22Rv1 (cell line): Measurements from ENCODE around the gene PDE4B.

Experiments used
- CTCF ChIP-seq: fragments of 450-650 bp; IDR thresholded peaks from 2 replicates; pipeline ENCODE4 v1.5.1; 2017; ENCODE audit warnings: mild to moderate bottlenecking
- ZFX ChIP-seq: fragments of 450-650 bp; IDR thresholded peaks from 2 replicates; pipeline ENCODE4 v1.6.1; 2017; ENCODE audit warnings: antibody characterized with exemption, borderline replicate concordance

- TF ChIP-seq CTCF (no peak), ZFX (no peak)
Observed at GRCh38 chr1:66401244-66401643, 608.5 kb downstream of the PDE4B start.
